NCI-H2029 treated with DMSO at 0.1 percent for 48 hours (cell line): ENCODE data around the gene RNASE8.

ENCODE experiments used
- DNase-seq: peaks from one replicate; lab custom pipeline; 2025; lab: John Stamatoyannopoulos, UW

RNASE8 gene

DNA sequence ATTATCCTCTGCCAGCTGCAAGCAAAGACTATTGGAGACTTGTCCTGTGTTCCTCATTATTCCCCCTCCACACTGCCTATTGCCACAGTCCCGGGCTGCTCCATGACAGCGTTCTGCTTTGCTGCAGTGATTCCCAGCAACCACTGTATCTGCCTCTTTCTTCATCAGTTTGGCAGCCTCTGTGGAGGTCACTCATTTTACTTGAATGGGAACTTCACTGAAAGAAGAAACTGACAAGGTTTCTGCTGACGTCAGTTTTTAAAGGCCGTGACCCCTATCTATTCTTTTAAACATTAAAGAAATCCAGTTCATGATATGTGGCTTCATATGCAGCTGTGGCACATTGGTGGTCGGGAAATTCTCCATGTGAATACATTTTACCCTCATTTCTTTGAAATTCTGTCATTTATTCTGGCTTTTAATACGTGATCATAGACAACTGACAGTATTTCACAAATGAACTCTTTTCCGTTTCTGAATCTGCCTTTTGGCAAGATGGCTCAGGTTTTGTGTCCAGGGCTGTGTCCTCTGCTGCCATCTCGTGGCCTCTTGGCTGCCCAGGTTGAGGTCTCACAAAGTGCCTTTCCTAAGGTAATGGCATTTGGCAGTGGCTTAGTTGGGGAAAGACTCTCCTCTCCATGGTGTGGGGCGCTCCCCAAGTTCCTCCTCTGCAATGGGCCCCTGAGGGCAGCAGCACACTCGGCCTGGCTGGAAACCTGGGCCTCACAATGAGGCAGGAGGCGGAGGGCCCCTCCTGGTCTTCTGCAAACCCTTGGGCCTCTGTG, 49.1 kb downstream of the RNASE8 start:
- DNase-seq, result peak; percentile 59

DNA sequence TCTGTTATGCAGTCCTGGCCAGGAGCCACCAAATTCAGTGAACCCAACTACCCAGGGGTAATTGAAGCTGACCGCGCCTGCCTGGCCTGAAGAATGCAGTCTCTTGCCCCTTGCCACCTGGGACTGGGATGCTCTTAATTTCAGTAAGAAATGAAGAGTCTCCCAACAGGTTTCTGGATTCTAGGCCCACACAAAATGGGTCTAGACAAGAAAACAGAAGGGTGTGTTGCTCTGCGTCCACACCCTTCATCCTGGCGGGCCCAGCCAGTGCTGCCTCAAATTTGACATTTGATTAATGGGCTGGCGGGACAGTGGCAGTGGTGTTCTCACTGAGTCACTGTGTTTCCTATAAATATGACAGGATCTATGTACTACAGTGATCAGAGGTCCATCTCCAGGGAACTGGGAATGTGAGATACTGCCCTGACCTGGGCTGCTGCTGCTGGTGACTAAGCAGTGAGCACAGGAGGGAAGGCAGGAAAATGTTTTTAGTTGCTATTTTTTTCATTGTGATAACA, 49.7 kb downstream of the RNASE8 start:
- no peak for DNase-seq
